Heart right ventricle (tissue), 16 donors: ENCODE measurements around the gene CHMP4A. TPM values are rescaled to one million over a fixed set of nuclear protein-coding genes. Genes with fewer than 3 reads are reported as not detected.
A peak's percentile ranks its signal among the peaks of the same experiment; 100 is the strongest.
"Not testable (repeated sequence)": the region's sequence is repeated elsewhere in the genome, so short reads cannot be mapped to it uniquely, and the experiment has no call there.

Experiments
- ATAC-seq, 8 donors: fragments of 200-7000 bp; cut with Tn5 transposase; one replicate each; pipeline ENCODE4 v1.9.1; 2020; ENCODE audit warnings: mild to moderate bottlenecking in 8 of 8, moderate library complexity in 8 of 8, moderate number of reproducible peaks in 1 of 8
- DNase-seq, 2 donors: peaks; one replicate each; pipeline ENCODE4 v3.0.0-alpha.2; 2020
- H3K27ac ChIP-seq, 10 donors: fragments of 200-600 bp; sonication (generic) in 2 of 10; one replicate each; pipeline versions ENCODE4 v1.5.0 to v1.8.0; 2020 to 2022; ENCODE audit warnings: mild to moderate bottlenecking in 3 of 10
- H3K27me3 ChIP-seq, 7 donors: fragments of 200-600 bp; one replicate each; pipeline ENCODE4 v1.8.0; 2021 to 2022; ENCODE audit warnings: mild to moderate bottlenecking in 2 of 7
- H3K36me3 ChIP-seq, 9 donors: fragments of 200-600 bp; sonication (generic) in 1 of 9; one replicate each; pipeline versions ENCODE4 v1.5.0 to v1.8.0; 2020 to 2022; ENCODE audit warnings: mild to moderate bottlenecking in 2 of 9
- H3K4me1 ChIP-seq, 9 donors: fragments of 200-600 bp; sonication (generic) in 1 of 9; one replicate each; pipeline versions ENCODE4 v1.5.0 to v1.8.0; 2020 to 2022; ENCODE audit warnings: mild to moderate bottlenecking in 4 of 9
- H3K4me3 ChIP-seq, 10 donors: fragments of 200-600 bp; sonication (generic) in 2 of 10; one replicate each; pipeline versions ENCODE4 v1.5.0 to v1.8.0; 2020 to 2022; ENCODE audit warnings: mild to moderate bottlenecking in 7 of 10, moderate library complexity in 2 of 10
- H3K9me3 ChIP-seq, 11 donors: fragments of 200-600 bp in 10 of 11; sonication (generic) in 2 of 11; one replicate each; pipeline versions ENCODE4 v1.5.0 to v1.8.0; 2013 to 2022; ENCODE audit warnings: mild to moderate bottlenecking in 2 of 11, control low read depth in 1 of 11, moderate library complexity in 1 of 11
- CTCF ChIP-seq, 9 donors: fragments of 200-600 bp; sonication (generic) in 2 of 9; IDR thresholded peaks; one replicate each; pipeline versions ENCODE4 v1.5.0 to v1.8.0; 2021 to 2022; ENCODE audit warnings: antibody characterized with exemption in 9 of 9, mild to moderate bottlenecking in 5 of 9, moderate library complexity in 1 of 9
- WGBS, 2 donors: extraction: QIAGEN DNeasy Blood & Tissue Kit; methylation state at CpG; one replicate each; pipeline ENCODE4 v1.1.7; 2013; ENCODE audit warnings: inconsistent platforms in 1 of 2; 5-methylcytosine and 5-hydroxymethylcytosine counted together
- intact Hi-C, 10 donors: fragments of 100-400 bp; cut with DNase I; formaldehyde crosslinking; loops; one replicate each; pipeline versions ENCODE4 v1.11.1 to v1.14.2; 2022
- polyA plus RNA-seq, 2 donors: library from polyadenylated mRNA; stranded (reverse); fragments of 200-250 nt; gene quantifications; one replicate each; pipeline ENCODE4 v1.2.3, GENCODE V29; 2013
- total RNA-seq, 10 donors: library from RNA; stranded (reverse); fragmentation: NEBNext Ultra II Directional in 3 of 10; extraction: Animal tissue kit (Norgen Biotek cat#: 25700) in 3 of 10; gene quantifications; one replicate each; pipeline versions ENCODE4 v1.2.1 to v1.2.4, GENCODE V29; 2021 to 2023
- donor health status: Arrhythmogenic right ventricular cardiomyopathy.
- donor health status: ischemic (EF 13 %, LVEDD 7.1; RV severe dilation, severe dysfunction).
- donor health status: healthy with polysubstance abuse.
- donor health status: DM: no; HTN: yes; CAD: no.
- donor health status: DM: no; HTN: no; CAD: no.
- donor health status: ischemic (EF 25% LVEDD 6.9; RV normal size, moderate dysfunction).
- donor health status: ischemic (EF 25% LVEDD 5.7; RV mildly dilated, moderate dysfunction).
- donor health status: healthy.
- donor health status: DM: yes; HTN: yes; CAD: no.
- donor health status: Ischemic cardiomyopathy.
- donor health status: ischemic (EF 35%, LVEDD 5.7; RV mildly dilated, moderate dysfunction).
- donor health status: nonischemic (EF 11% LVEDD 7.7; RV severe dilation, severe dysfunction).
- donor health status: DM: yes; HTN: yes; CAD: no.
- donor health status: PGD.
- donor health status: ischemic (EF 29% LVEDD 5.4; RV normal size, mild dysfunction).
- donor health status: nonischemic (EF 23%, LVEDD 6.1; RV moderate dilation, normal function).

Gene CHMP4A
- total and polyA plus RNA-seq, 12 donors = 23.4 to 80.8 (median 30.3) TPM

GRCh38 chr14:24250354-24250753, 37.1 kb upstream of the CHMP4A start:
- H3K4me1 ChIP-seq = peaks cover 0 to 20% (median 0%) of the 10 kb centered on the region in 9 donors
- no peak for TF ChIP-seq CTCF (IDR thresholded peaks at IDR 0.05)
- no peak overlapping the region for H3K4me3 ChIP-seq
- no peak for DNase-seq
- no peaks in the 10 kb centered on the region for H3K9me3 ChIP-seq
- no peaks in the 10 kb centered on the region for H3K27me3 ChIP-seq
- intact Hi-C loops = no loop called here
- ATAC-seq = no peak
- WGBS, 2 donors = 68 to 70% methylated on average over 4 of the region's 4 CpGs
- no peak overlapping the region for H3K27ac ChIP-seq
- peaks cover 0 to 18% (median 0%) of the 10 kb centered on the region in 9 donors for H3K36me3 ChIP-seq

GRCh38 chr14:24249230-24250021, 36.1 kb upstream of the CHMP4A start:
- no peak for DNase-seq
- Histone ChIP-seq H3K27me3 (no peaks in the 10 kb centered on the region), H3K4me3 (no peak overlapping the region), H3K9me3 (no peaks in the 10 kb centered on the region), H3K27ac (no peak overlapping the region), H3K4me1 (peaks cover 0 to 20% (median 0%) of the 10 kb centered on the region in 9 donors), H3K36me3 (peaks cover 0 to 11% (median 0%) of the 10 kb centered on the region in 9 donors)
- TF ChIP-seq CTCF (IDR thresholded peaks at IDR 0.05) = no peak
- ATAC-seq = peak in 1 of 8 donors; percentile 17
- intact Hi-C loops = loop anchor here in 4 of 10 donors (10.0 kb wide), 1 partner anchor 185 kb away; no protein-coding TSS in a partner anchor
- 78 to 79% methylated on average over 13 of the region's 13 CpGs for WGBS, 2 donors

GRCh38 chr14:24247422-24247821, 34.1 kb upstream of the CHMP4A start:
- no peak for ATAC-seq
- H3K27me3 ChIP-seq = no peaks in the 10 kb centered on the region
- intact Hi-C loops = loop anchor here in 5 of 10 donors (2.0 to 10.0 kb wide), 2 partner anchors 49 to 187 kb away; no protein-coding TSS in a partner anchor
- DNase-seq = no peak
- no peak overlapping the region for H3K4me3 ChIP-seq
- no peaks in the 10 kb centered on the region for H3K9me3 ChIP-seq
- no peak for TF ChIP-seq CTCF (IDR thresholded peaks at IDR 0.05)
- 74 to 77% methylated on average over 7 of the region's 7 CpGs for WGBS, 2 donors
- peaks cover 0 to 29% (median 8%) of the 10 kb centered on the region in 9 donors for H3K4me1 ChIP-seq
- H3K27ac ChIP-seq = peak overlapping the region in 1 of 10 donors; percentile 79
- H3K36me3 ChIP-seq = no peaks in the 10 kb centered on the region

- no peak for TF ChIP-seq CTCF (IDR thresholded peaks at IDR 0.05)
- WGBS, 2 donors = 83 to 90% methylated on average over 3 of the region's 3 CpGs
- DNase-seq (no peak), ATAC-seq (no peak)
- Histone ChIP-seq H3K4me3 (no peak overlapping the region), H3K36me3 (no peaks in the 10 kb centered on the region), H3K27ac (peak overlapping the region in 1 of 10 donors; percentile 79), H3K4me1 (peaks cover under 1 to 29% (median 10%) of the 10 kb centered on the region in 9 donors), H3K9me3 (no peaks in the 10 kb centered on the region), H3K27me3 (no peaks in the 10 kb centered on the region)
- intact Hi-C loops = loop anchor here in 5 of 10 donors (2.0 to 10.0 kb wide), 2 partner anchors 50 to 188 kb away; no protein-coding TSS in a partner anchor
Measured at GRCh38 chr14:24246765-24247212, 33.5 kb upstream of the CHMP4A start.

GRCh38 chr14:24245350-24245749, 32.1 kb upstream of the CHMP4A start:
- 93 to 95% methylated on average over 11 of the region's 11 CpGs for WGBS, 2 donors
- H3K27me3 ChIP-seq, H3K27ac ChIP-seq, H3K9me3 ChIP-seq, ATAC-seq, DNase-seq, H3K4me3 ChIP-seq: not testable (repeated sequence)
- intact Hi-C loops = loop anchor here in 4 of 10 donors (10.0 kb wide), 1 partner anchor 189 kb away; no protein-coding TSS in a partner anchor
- peaks cover 10 to 34% (median 24%) of the 10 kb centered on the region in 9 donors for H3K4me1 ChIP-seq
- H3K36me3 ChIP-seq = peaks cover 0 to 12% (median 3%) of the 10 kb centered on the region in 9 donors
